ENCODE measurements around the gene CAPZB. TPM values are rescaled to one million over a fixed set of nuclear protein-coding genes. Genes with fewer than 3 reads are reported as not detected.

Gene CAPZB
- total and polyA plus RNA-seq, 2 of the 4 experiments (the other 2 are of a cell fraction), result 216 to 304 TPM

GRCh38 chr1:19349999-19350398, 135.3 kb downstream of the CAPZB start:
- no peak overlapping the region for H2BK5ac ChIP-seq (ENCODE audit: low read depth, low read length, poor library complexity, severe bottlenecking)
- no peak overlapping the region for H3K56ac ChIP-seq (ENCODE audit: extremely low read depth, insufficient read depth, low read length)
- no peaks in the 10 kb centered on the region for H3K9me3 ChIP-seq (ENCODE audit: control insufficient read depth, insufficient read depth, low read length)
- H2AFZ ChIP-seq (replicated peaks; ENCODE audit: low read length, poor library complexity), result no peak overlapping the region
- ATAC-seq (ENCODE audit: low read depth) (no peak), DNase-seq (no peak)
- no peak overlapping the region for H3K18ac ChIP-seq (ENCODE audit: low read depth, low read length)
- no peaks in the 10 kb centered on the region for H3K9me1 ChIP-seq (ENCODE audit: insufficient read depth, low read length)
- dilution Hi-C loops (cut with HindIII; ENCODE audit: low sequenced_read_pairs, unreplicated experiment), result no loop called here
- H3K4me3 ChIP-seq (ENCODE audit: insufficient read depth, low read depth, low read length), result no peak overlapping the region
- no peaks in the 10 kb centered on the region for H3K27me3 ChIP-seq (ENCODE audit: control insufficient read depth, insufficient read depth, low read length)
- peaks cover 23 to 62% of the 10 kb centered on the region in 2 experiments for H3K79me1 ChIP-seq (ENCODE audit: low read depth in 1 of 2, low read length in 2 of 2)
- WGBS, 2 experiments (ENCODE audit: extremely low coverage in 2 of 2, insufficient read length in 1 of 2), result 70% methylated on average over 8 of the region's 17 CpGs; no CpG with 5 or more reads in 1 of the 2 experiments
- peaks cover 33% of the 10 kb centered on the region for H4K20me1 ChIP-seq (ENCODE audit: insufficient read depth, low read length)
- no peak overlapping the region for H2BK20ac ChIP-seq (ENCODE audit: low read depth, low read length)
- no peak overlapping the region for H4K8ac ChIP-seq (ENCODE audit: low read depth in 2 of 2, low read length in 2 of 2)
- no peak overlapping the region for H3K4me2 ChIP-seq (ENCODE audit: low read depth, low read length)
- no peak overlapping the region for H3K27ac ChIP-seq (ENCODE audit: insufficient read depth, low read length)
- no peak overlapping the region for H2AK9ac ChIP-seq (replicated peaks; ENCODE audit: low read depth, low read length, poor library complexity)
- no peak overlapping the region for H2BK120ac ChIP-seq (ENCODE audit: low read depth, low read length)
- POLR2A ChIA-PET (ENCODE audit: unreplicated experiment), result no interaction called here
- no peak overlapping the region for H3K9ac ChIP-seq (ENCODE audit: low read depth, low read length)
- no peak overlapping the region for H3K23ac ChIP-seq (ENCODE audit: low read depth, low read length)
- TF ChIP-seq USF2 (IDR thresholded peaks at IDR 0.05; ENCODE audit: low read depth, low read length) (no peak), CEBPB (IDR thresholded peaks at IDR 0.05; ENCODE audit: low read depth, low read length) (no peak), BHLHE40 (IDR thresholded peaks at IDR 0.05; ENCODE audit: low read depth, low read length) (no peak), RAD21 (IDR thresholded peaks at IDR 0.05; ENCODE audit: low read length) (no peak), MAFK (IDR thresholded peaks at IDR 0.05; ENCODE audit: low read depth, low read length) (no peak), MXI1 (IDR thresholded peaks at IDR 0.05; ENCODE audit: borderline replicate concordance, low read depth, low read length) (no peak), MAZ (IDR thresholded peaks at IDR 0.05; ENCODE audit: borderline replicate concordance, low read depth, low read length) (no peak), RFX5 (IDR thresholded peaks at IDR 0.05; ENCODE audit: low read depth, low read length) (no peak), POLR2A (IDR thresholded peaks at IDR 0.05; ENCODE audit: low read depth, low read length) (no peak)
- BruUV-seq (replicated peaks), result no TSS peak
- CTCF ChIA-PET, result no interaction called here
- intact Hi-C loops (cut with micrococcal nuclease), result loop anchor here (5.0 kb wide), 1 partner anchor 117 kb away; no protein-coding TSS in a partner anchor
- in situ Hi-C loops (cut with MboI; ENCODE audit: low sequenced_read_pairs), result no loop called here
- no peak overlapping the region for H2AK5ac ChIP-seq (ENCODE audit: low read depth, low read length)
- no peak overlapping the region for H3K14ac ChIP-seq (replicated peaks; ENCODE audit: low read depth, low read length)
- H4K5ac ChIP-seq (ENCODE audit: low read depth, low read length), result no peak overlapping the region
- H3K36me3 ChIP-seq (ENCODE audit: control insufficient read depth, insufficient read depth, low read length), result peaks cover 77% of the 10 kb centered on the region
- no peak overlapping the region for H2BK15ac ChIP-seq (ENCODE audit: low read depth, low read length)
- H4K91ac ChIP-seq (ENCODE audit: insufficient read depth, low read depth, low read length), result no peak overlapping the region
- peaks cover 2% of the 10 kb centered on the region; the same call in 1 of the 2 replicates for H3K4me1 ChIP-seq (ENCODE audit: control insufficient read depth, insufficient read depth, low read length)
- H3K4ac ChIP-seq (ENCODE audit: low read depth, low read length), result no peak overlapping the region
